Activated T-cell treated with anti-CD3 and anti-CD28 coated beads for 48 hours (primary cell): ENCODE results near the gene FGL2.
"Not testable (repeated sequence)": the region's sequence is repeated elsewhere in the genome, so short reads cannot be mapped to it uniquely, and the experiment has no call there.

Source experiments
- DNase-seq: peaks from one replicate; pipeline ENCODE4 v3.0.0-alpha.2; 2020; ENCODE audit warnings: low read depth

FGL2 gene

GRCh38 chr7:77155601-77156377, 43.8 kb downstream of the FGL2 start:
- DNase-seq, result not testable (repeated sequence)

- not testable (repeated sequence) for DNase-seq
Observed at GRCh38 chr7:77154917-77155464, 44.6 kb downstream of the FGL2 start.

GRCh38 chr7:77152232-77152631, 47.4 kb downstream of the FGL2 start:
- DNase-seq, result not testable (repeated sequence)
